ENCODE measurements around the gene ZNF225. TPM values are rescaled to one million over a fixed set of nuclear protein-coding genes. Genes with fewer than 3 reads are reported as not detected.

ZNF225 gene
- 1.9 TPM for polyA plus RNA-seq

DNA sequence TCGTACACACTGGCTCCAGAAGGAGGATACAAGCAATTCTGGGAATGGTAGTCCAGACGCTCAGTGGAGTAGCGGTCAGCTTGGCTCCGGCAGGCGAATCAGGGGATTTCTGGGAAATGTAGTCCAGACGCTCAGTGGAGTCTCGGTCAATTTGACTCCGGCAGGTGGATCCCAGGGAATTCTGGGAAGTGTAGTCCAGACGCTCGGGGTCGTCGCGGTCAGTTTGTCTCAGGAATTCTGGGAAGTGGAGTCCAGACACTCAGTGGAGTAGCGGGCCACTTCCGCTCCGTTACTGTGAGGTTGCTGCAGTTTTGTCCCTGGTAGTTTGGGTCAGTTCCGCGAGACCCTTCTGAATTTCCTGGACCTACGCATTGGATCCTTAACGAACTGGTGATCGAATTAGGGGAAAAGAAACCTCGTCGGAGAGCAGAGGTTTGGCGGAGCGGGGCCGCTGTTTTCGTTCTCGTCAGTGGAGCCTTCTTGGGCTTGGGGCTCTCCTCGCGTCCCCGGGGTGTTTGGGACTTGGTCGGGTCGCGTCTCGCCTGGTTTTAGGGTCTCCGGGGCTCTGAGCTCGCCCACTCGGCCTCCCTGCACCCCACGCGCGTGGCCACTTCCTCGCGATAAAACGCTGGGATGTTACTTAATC lies at the start of gene ZNF225:
Gene ZNF225 (plus strand): TSS at position 262 of the 646 bp plus-strand sequence. CDS start 2,429 bp downstream, outside the sequence.
- peak within 1 kb of the TSS; percentile 97 to 99 (median 98) for H3K4me3 Mint-ChIP-seq
- H3K27ac Mint-ChIP-seq, result peak within 1 kb of the TSS; percentile 8 to 91 (median 8)
- H3K4me1 Mint-ChIP-seq, result peaks cover 14 to 17% (median 15%) of the 10 kb centered on the region in 3 donors
- no peaks in the 10 kb centered on the region for H3K27me3 Mint-ChIP-seq
- H3K36me3 Mint-ChIP-seq, result peaks cover 17% of the 10 kb centered on the region
- H3K9me3 Mint-ChIP-seq, result peaks cover 0 to 21% (median 10%) of the 10 kb centered on the region in 3 donors

DNA sequence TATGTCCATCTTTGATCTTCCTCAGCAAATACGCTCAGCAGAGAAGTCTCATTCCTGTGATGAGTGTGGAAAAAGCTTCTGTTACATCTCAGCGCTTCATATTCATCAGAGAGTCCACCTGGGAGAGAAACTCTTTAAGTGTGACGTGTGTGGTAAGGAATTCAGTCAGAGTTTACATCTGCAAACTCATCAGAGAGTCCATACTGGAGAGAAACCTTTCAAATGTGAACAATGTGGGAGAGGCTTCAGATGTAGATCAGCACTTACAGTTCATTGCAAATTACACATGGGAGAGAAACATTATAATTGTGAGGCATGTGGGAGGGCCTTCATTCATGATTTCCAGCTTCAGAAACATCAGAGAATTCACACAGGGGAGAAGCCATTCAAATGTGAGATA lies 46.9 kb upstream of the ZNF225 start:
- peaks cover 3 to 4% (median 3%) of the 10 kb centered on the region in 3 donors for H3K4me1 Mint-ChIP-seq
- peaks cover 16 to 54% (median 23%) of the 10 kb centered on the region in 3 donors for H3K9me3 Mint-ChIP-seq
- no peaks in the 10 kb centered on the region for H3K27me3 Mint-ChIP-seq
- H3K27ac Mint-ChIP-seq, result no peak overlapping the region
- H3K36me3 Mint-ChIP-seq, result peaks cover 9% of the 10 kb centered on the region
- H3K4me3 Mint-ChIP-seq, result no peak overlapping the region

DNA sequence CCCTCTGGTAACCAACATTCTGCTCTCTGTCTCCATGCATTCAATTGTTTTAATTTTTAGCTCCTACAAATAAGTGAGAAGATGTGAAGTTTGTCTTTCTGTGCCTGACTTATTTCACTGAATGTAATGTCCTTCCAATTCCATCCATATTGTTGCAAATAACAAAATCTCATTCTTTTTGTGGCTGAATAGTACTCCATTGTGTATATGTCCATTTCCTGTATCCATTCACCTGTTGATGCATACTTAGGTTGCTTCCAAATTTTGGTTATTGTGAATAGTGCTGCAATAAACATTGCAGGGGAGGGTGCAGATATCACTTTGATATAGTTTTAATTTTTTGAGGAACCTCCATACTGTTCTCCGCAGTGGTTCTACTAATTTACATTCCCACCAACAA lies 43.8 kb upstream of the ZNF225 start:
- Mint-ChIP-seq H3K9me3 (peaks cover 17 to 42% (median 22%) of the 10 kb centered on the region in 3 donors), H3K4me1 (peaks cover 17 to 20% (median 17%) of the 10 kb centered on the region in 3 donors), H3K27me3 (no peaks in the 10 kb centered on the region), H3K27ac (no peak overlapping the region), H3K4me3 (no peak overlapping the region), H3K36me3 (peaks cover 9% of the 10 kb centered on the region)

DNA sequence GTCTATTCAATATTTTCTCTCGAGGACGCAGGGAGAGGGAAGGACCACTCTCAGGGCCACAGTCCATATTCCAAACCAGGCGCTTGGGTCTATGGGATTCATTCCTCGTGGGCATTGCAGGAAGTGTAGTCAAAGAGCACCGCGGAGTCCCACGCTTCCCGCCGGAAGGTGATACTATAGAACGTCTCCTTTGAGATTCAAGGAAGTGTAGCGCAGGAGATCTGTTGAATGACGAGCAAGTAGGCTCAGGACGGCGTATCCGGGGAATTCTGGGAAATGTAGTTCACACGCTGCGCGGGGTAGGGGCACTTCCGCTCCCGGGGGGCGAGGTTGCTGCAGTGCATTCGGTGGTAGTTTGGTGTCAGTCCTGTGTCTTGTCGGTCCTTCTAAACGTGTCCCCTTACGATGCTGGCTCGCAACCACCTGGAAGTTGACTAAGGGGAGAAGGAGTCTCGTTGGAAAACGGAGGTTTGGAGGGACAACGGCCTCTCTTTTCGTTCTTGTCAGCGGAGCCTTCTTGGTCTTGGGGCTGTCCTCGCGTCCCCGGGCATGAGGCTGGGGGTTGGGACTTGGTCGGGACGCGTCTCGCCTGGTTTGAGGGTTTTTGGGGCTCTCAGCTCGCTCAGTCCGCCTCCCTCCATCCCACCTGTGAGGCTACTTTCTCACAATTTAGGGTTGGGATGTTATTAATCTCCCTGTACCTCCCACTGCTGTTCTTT lies 41.2 kb upstream of the ZNF225 start, which contains the start of gene ZNF284:
Gene ZNF284 (plus strand): TSS at position 336 of the 719 bp plus-strand sequence. CDS start 4,231 bp downstream, outside the sequence.
- no peaks in the 10 kb centered on the region for H3K27me3 Mint-ChIP-seq

DNA sequence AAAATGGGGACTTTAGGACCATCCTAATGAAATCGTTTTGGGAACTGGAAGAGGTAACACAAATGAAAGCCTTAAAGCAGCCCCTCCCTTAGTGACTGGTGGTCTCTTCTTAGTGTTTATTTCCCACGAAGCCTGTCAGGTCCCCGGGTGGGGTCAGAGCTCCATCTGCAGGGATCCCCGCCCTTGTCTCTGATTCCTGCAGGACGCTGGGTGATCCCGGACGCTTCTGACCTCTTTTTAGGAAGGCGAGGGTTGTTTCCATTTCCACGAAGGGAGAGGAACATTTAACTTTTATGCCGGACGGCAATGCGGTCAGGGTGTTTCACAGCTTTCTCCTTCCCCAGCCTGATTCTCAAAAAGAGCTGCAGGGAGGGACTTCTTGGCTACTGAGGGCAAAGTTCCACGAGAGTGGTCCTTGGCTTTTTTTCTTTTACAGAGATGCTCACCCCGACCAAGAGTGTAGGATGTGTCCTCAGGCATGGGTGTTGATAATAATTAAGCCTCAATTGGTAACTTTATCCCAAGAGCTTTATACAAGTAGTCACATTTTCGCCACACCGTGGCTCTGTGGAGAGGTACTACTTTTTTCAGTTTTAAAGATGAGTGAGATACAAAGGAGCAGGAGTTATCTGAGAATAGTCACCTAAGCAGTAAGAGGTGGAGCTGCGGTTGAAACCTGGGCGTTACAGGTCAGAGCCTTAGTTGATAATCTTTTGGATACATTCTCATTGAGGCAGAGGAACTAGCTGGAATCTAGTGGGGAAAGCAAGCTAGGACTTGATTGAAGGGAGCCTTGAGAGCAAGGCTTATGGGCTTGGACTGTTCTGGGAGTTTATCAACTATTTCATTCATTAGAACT lies 40.4 kb upstream of the ZNF225 start:
- Mint-ChIP-seq H3K9me3 (peaks cover 5 to 21% (median 18%) of the 10 kb centered on the region in 3 donors), H3K27ac (no peak overlapping the region), H3K27me3 (no peaks in the 10 kb centered on the region), H3K36me3 (peaks cover 5% of the 10 kb centered on the region), H3K4me1 (peaks cover 17 to 20% (median 20%) of the 10 kb centered on the region in 3 donors), H3K4me3 (peak overlapping the region; percentile 88 to 99 (median 94))

More for the DNA sequence above, 41.2 kb upstream of the ZNF225 start, which contains the start of gene ZNF284:
- peaks cover 5 to 22% (median 22%) of the 10 kb centered on the region in 3 donors for H3K9me3 Mint-ChIP-seq
- peaks cover 5% of the 10 kb centered on the region for H3K36me3 Mint-ChIP-seq
- peak within 1 kb of the TSS; percentile 88 to 99 (median 94) for H3K4me3 Mint-ChIP-seq
- peaks cover 17 to 20% (median 20%) of the 10 kb centered on the region in 3 donors for H3K4me1 Mint-ChIP-seq
- peak within 1 kb of the TSS; percentile 8 to 95 (median 60) for H3K27ac Mint-ChIP-seq

DNA sequence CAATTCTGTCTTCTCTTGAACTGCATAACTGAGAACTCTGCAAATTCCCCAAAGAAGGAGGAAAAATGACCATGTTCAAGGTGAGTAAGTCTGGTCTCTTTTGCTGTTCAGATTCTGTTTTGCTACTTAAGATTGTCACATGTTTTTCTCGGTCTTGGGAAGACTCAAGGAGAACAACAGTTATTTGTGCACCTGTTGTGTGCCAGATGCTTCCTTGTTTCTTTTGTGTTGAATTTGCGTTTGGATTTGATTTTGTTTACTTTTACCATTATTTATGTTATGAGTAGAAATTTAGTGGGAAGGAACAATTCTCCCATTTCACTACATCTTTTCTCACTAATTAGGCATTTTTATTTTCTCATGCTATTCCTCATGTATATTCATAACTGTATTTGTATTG lies 36.9 kb upstream of the ZNF225 start:
- Mint-ChIP-seq H3K27ac (no peak overlapping the region), H3K36me3 (peaks cover 3% of the 10 kb centered on the region), H3K9me3 (peaks cover 0 to 8% (median 3%) of the 10 kb centered on the region in 3 donors), H3K27me3 (no peaks in the 10 kb centered on the region), H3K4me1 (peaks cover 14 to 17% (median 16%) of the 10 kb centered on the region in 3 donors), H3K4me3 (no peak overlapping the region)

DNA sequence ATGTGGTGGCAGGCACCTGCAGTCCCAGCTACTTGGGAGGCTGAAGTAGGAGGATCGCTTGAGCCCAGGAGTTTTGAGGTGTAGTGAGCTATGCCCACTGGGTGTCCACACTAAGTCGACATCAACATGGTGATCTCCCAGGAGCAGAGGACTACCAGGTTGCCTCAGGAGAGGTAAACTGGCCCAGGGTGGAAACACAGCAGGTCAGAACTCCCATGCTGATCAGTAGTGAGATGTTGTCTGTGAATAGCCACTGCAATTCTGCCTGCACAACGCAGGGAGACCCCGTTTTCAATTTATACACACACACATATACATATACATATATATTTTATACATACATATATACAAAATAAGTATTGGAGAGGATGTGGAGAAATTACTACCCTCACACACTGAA lies 21.1 kb upstream of the ZNF225 start:
- H3K27ac Mint-ChIP-seq, result no peak overlapping the region
- H3K9me3 Mint-ChIP-seq, result peaks cover 0 to 1% (median 1%) of the 10 kb centered on the region in 3 donors
- peaks cover 4% of the 10 kb centered on the region for H3K36me3 Mint-ChIP-seq
- H3K4me3 Mint-ChIP-seq, result peak overlapping the region in 1 of 4 donors; percentile 79
- no peaks in the 10 kb centered on the region for H3K27me3 Mint-ChIP-seq
- H3K4me1 Mint-ChIP-seq, result peaks cover 8 to 14% (median 11%) of the 10 kb centered on the region in 3 donors

DNA sequence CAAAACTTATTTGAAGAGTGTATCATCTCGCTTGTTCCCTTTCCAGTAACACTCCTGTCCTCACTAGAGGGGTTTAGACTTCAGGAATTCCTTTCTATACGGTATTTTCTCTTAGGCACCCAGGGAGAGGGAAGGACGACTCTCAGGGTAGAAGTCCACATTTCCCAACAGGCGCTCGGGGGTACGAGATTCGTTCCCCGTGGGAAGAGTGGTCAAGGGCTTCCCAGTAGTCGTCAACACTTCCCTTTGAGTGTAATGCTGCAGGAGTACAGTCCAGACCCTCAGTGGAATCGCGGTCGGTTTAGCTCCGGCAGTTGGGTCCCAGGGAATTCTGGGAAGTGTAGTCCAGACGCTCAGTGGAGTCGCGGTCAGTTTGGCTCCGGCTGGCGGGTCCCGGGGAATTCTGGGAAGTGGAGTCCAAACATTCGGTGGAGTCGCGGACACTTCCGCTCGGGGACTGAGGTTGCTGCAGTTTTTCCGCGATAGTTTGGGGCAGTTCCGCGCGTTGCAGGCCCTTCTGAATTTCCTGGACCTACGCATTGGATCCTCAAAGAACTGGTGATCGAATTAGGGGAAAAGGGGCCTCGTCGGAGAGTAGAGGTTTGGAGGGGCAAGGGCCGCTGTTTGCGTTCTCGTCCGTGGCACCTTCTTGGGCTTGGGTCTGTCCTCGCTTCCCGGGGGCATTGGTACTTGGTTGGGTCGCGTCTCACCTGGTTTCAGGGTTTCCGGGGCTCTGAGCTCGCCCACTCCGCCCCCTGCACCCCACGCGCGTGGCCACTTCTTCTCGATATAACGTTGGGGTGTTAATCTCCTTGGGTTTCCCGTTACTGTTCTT lies 19.1 kb upstream of the ZNF225 start, which contains the start of gene ZNF224:
Gene ZNF224 (plus strand): TSS at position 431 of the 835 bp plus-strand sequence. CDS start 3,513 bp downstream, outside the sequence.
- H3K4me3 Mint-ChIP-seq, result peak within 1 kb of the TSS; percentile 79 to 100 (median 98)
- peaks cover 11 to 15% (median 11%) of the 10 kb centered on the region in 3 donors for H3K4me1 Mint-ChIP-seq
- peak within 1 kb of the TSS; percentile 86 to 91 (median 91) for H3K27ac Mint-ChIP-seq
- peaks cover 0 to 4% (median 4%) of the 10 kb centered on the region in 3 donors for H3K9me3 Mint-ChIP-seq
- peaks cover 20% of the 10 kb centered on the region for H3K36me3 Mint-ChIP-seq
- no peaks in the 10 kb centered on the region for H3K27me3 Mint-ChIP-seq

DNA sequence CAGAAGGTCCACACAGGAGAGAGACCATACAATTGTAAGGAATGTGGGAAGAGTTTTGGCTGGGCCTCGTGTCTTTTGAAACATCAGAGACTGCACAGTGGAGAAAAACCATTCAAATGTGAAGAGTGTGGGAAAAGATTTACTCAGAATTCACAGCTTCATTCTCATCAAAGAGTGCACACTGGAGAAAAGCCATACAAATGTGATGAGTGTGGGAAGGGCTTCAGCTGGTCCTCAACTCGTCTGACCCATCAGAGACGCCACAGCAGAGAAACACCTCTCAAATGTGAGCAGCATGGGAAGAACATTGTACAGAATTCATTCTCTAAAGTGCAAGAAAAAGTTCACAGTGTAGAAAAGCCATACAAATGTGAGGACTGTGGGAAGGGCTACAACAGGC lies 5.4 kb upstream of the ZNF225 start:
- Mint-ChIP-seq H3K4me3 (no peak overlapping the region), H3K4me1 (peaks cover 3 to 6% (median 5%) of the 10 kb centered on the region in 3 donors), H3K36me3 (peaks cover 28% of the 10 kb centered on the region), H3K9me3 (peaks cover 18 to 59% (median 30%) of the 10 kb centered on the region in 3 donors), H3K27me3 (no peaks in the 10 kb centered on the region), H3K27ac (no peak overlapping the region)

DNA sequence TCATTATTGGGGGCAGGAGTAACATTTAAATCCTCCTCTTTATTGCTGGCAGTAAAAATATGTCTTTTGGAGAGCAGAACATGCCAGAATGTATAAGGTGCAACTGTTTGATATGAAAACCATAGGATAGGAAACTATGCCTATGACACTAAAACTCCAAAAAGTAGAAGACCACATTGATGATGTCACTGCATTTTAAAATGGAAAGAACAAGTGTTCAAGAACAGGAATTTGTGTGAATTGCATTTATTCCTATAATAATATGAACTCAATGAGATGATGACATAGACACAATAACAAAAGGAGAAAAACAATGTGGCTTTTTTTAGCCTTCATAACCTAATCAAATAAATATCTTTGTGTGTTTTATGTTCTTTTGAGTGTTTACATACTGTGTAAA lies 3.7 kb upstream of the ZNF225 start:
- Mint-ChIP-seq H3K36me3 (peaks cover 22% of the 10 kb centered on the region), H3K4me1 (peaks cover 11 to 15% (median 12%) of the 10 kb centered on the region in 3 donors), H3K27me3 (no peaks in the 10 kb centered on the region), H3K9me3 (peaks cover 10 to 47% (median 26%) of the 10 kb centered on the region in 3 donors), H3K4me3 (peak overlapping the region in 1 of 4 donors; percentile 98), H3K27ac (no peak overlapping the region)

DNA sequence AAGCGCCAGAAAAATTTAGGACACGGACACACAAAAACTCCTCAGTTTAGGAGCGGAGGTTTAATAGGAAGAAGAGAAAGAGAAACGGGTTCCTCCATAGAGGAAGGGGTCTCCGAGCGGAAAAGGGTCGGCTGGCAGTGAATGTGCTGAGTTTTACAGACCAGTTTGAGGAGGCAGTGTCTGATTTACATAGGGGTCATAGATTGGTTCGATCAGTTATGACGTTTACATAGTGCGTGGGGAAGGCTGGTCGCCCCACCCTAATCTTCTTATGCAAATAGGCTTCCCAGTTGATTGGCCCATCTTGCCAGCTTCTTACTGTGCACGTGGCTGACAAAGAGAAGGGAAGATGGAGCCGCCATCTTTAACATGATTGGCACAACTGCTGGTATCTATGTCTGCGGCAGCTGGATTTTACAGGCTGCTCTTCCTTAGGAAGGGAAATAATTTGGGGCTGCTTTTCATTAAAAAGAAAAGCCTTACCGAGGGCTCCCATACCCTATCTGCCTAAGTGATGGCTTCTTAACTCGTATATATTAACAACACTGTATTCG lies 1.2 kb upstream of the ZNF225 start:
- Mint-ChIP-seq H3K4me3 (peak overlapping the region; percentile 60 to 99 (median 80)), H3K9me3 (peaks cover under 1 to 33% (median 20%) of the 10 kb centered on the region in 3 donors), H3K4me1 (peaks cover 14 to 17% (median 15%) of the 10 kb centered on the region in 3 donors), H3K36me3 (peaks cover 17% of the 10 kb centered on the region), H3K27me3 (no peaks in the 10 kb centered on the region), H3K27ac (peak overlapping the region in 1 of 3 donors; percentile 75)

DNA sequence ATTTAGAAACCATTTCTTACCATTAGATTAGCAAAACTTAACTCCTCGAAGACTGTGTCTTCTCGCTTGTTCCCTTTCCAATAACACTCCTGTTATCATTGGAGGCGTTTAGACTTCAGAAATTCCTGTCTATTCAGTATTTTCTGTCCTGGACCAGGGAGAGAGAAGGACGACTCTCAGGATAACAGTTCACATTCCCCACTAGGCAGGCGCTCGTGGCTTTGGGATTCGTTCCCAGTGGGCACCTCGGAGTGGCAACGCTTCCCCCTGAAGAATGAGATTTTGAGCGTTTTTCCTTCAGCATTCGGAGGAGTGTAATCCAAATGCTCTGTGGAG lies 429 bp upstream of the ZNF225 start:
- Mint-ChIP-seq H3K9me3 (peaks cover 0 to 26% (median 14%) of the 10 kb centered on the region in 3 donors), H3K27me3 (no peaks in the 10 kb centered on the region), H3K4me1 (peaks cover 14 to 17% (median 15%) of the 10 kb centered on the region in 3 donors), H3K36me3 (peaks cover 14% of the 10 kb centered on the region), H3K27ac (peak overlapping the region in 2 of 3 donors; percentile 8), H3K4me3 (peak overlapping the region; percentile 97 to 99 (median 98))

DNA sequence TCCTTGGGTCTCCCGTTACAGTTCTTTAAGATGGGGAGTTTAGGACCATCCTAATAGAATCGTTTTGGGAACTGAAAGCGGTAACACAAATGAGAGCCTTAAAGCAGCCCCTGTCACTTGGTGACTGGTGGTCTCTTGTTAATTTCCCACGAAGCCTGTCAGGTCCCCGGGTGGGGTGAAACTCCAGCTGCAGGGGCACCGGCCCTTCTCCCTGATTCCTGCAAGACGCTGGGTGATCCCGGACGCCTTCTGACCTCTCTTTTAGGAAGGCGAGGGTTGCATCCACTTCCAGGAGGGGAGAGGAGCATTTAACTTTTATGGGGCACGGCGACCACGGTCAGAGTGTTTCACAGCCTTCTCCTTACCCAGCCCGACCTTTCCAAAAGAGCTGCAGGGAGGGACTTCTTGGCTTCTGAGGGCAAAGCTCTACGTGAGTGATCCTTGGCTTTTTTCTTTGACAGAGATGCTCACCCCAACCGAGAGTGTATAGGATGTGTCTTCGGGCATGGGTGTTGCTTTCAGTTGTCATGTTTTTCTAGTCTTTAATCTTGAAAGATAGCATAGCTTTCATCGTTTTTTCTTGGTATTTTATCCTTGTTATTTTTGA lies 688 bp downstream of the ZNF225 start:
- no peaks in the 10 kb centered on the region for H3K27me3 Mint-ChIP-seq
- H3K4me1 Mint-ChIP-seq, result peaks cover 14 to 17% (median 15%) of the 10 kb centered on the region in 3 donors
- peaks cover 0 to 17% (median 9%) of the 10 kb centered on the region in 3 donors for H3K9me3 Mint-ChIP-seq
- H3K27ac Mint-ChIP-seq, result peak overlapping the region; percentile 8 to 91 (median 8)
- H3K36me3 Mint-ChIP-seq, result peaks cover 21% of the 10 kb centered on the region
- peak overlapping the region; percentile 97 to 99 (median 98) for H3K4me3 Mint-ChIP-seq

Data from IgD-negative memory B cell (primary cell).